ENCODE data around the gene CLEC16A.

GRCh38 chr16:11079652-11080187 lies 135.4 kb downstream of the CLEC16A start:
- TF ChIP-seq EZH2 (IDR thresholded peaks at IDR 0.05) (no peak), CTCF (IDR thresholded peaks at IDR 0.05) (no peak), EZH2phosphoT487 (IDR thresholded peaks at IDR 0.05) (no peak)
